Osteoblast (primary cell): ENCODE measurements around the gene NUAK2. TPM values are rescaled to one million over a fixed set of nuclear protein-coding genes. Genes with fewer than 3 reads are reported as not detected.
A peak's percentile ranks its signal among the peaks of the same experiment; 100 is the strongest.

Experiments used
- DNase-seq: peaks from one replicate; pipeline ENCODE4 v3.0.0; 2011; ENCODE audit warnings: low spot score, mixed read lengths; ENCODE audit not compliant: insufficient read length; ENCODE audit errors: missing footprints
- H2AFZ ChIP-seq: 2 replicates; pipeline ENCODE4 v1.6.0; 2011; ENCODE audit warnings: mild to moderate bottlenecking, low read length
- H3K27ac ChIP-seq: 2 replicates; pipeline ENCODE4 v1.5.1; 2011; ENCODE audit warnings: mild to moderate bottlenecking, low read depth, low read length, moderate library complexity
- H3K27me3 ChIP-seq: 2 replicates; pipeline ENCODE4 v1.6.0; 2012; ENCODE audit warnings: mild to moderate bottlenecking, control low read depth, inconsistent platforms, low read length, moderate library complexity; ENCODE audit not compliant: insufficient read depth
- H3K36me3 ChIP-seq: 2 replicates; pipeline ENCODE4 v1.5.1; 2011; ENCODE audit warnings: mild to moderate bottlenecking, low read length, control low read depth, moderate library complexity; ENCODE audit not compliant: insufficient read depth
- H3K4me1 ChIP-seq: 2 replicates; pipeline ENCODE4 v1.5.1; 2011; ENCODE audit warnings: mild to moderate bottlenecking, low read length, control low read depth, moderate library complexity; ENCODE audit not compliant: insufficient read depth
- H3K4me2 ChIP-seq: 2 replicates; pipeline ENCODE4 v1.6.0; 2011; ENCODE audit warnings: mild to moderate bottlenecking, low read length; ENCODE audit not compliant: insufficient read depth
- H3K4me3 ChIP-seq: fragments of 200-600 bp; sonication (generic); 3 replicates; pipeline ENCODE4 v1.5.1; 2012; ENCODE audit warnings: mild to moderate bottlenecking, low read length, inconsistent platforms; ENCODE audit not compliant: insufficient read depth
- H3K79me2 ChIP-seq: 2 replicates; pipeline ENCODE4 v1.6.0; 2012; ENCODE audit warnings: mild to moderate bottlenecking, low read length, control low read depth, inconsistent platforms; ENCODE audit not compliant: insufficient read depth
- H3K9me3 ChIP-seq: 2 replicates; pipeline ENCODE4 v1.5.1; 2011; ENCODE audit warnings: low read depth, low read length, control low read depth
- H4K20me1 ChIP-seq: 2 replicates; pipeline ENCODE4 v1.6.0; 2012; ENCODE audit warnings: mild to moderate bottlenecking, low read length, control low read depth; ENCODE audit not compliant: insufficient read depth
- CTCF ChIP-seq: IDR thresholded peaks from 2 replicates; pipeline ENCODE4 v1.5.1; 2011; ENCODE audit warnings: mild to moderate bottlenecking, low read depth, low read length, moderate library complexity; ENCODE audit errors: extremely low read depth
- total RNA-seq: library from RNA; depleted of rRNA; stranded (reverse); fragments of >200 nt; gene quantifications from 2 replicates; pipeline ENCODE4 v1.2.3, GENCODE V29; 2012

Gene NUAK2
- total RNA-seq, 1 donor, result 3.6 TPM

GRCh38 chr1:205268846-205269680 lies 52.5 kb downstream of the NUAK2 start:
- Histone ChIP-seq H3K4me3 (no peak overlapping the region), H3K27ac (no peak overlapping the region), H3K27me3 (no peaks in the 10 kb centered on the region), H3K4me1 (peaks cover 22% of the 10 kb centered on the region), H4K20me1 (no peaks in the 10 kb centered on the region), H3K36me3 (no peaks in the 10 kb centered on the region), H3K4me2 (no peak overlapping the region), H3K9me3 (no peaks in the 10 kb centered on the region), H2AFZ (no peak overlapping the region), H3K79me2 (no peaks in the 10 kb centered on the region)
- DNase-seq, result peak; percentile 62
- no peak for TF ChIP-seq CTCF

GRCh38 chr1:205267306-205267902 lies 54.1 kb downstream of the NUAK2 start:
- no peaks in the 10 kb centered on the region for H3K79me2 ChIP-seq
- H2AFZ ChIP-seq, result no peak overlapping the region
- TF ChIP-seq CTCF, result no peak
- H3K36me3 ChIP-seq, result no peaks in the 10 kb centered on the region
- H3K4me1 ChIP-seq, result peaks cover 25% of the 10 kb centered on the region
- H3K9me3 ChIP-seq, result no peaks in the 10 kb centered on the region
- no peak overlapping the region for H3K4me2 ChIP-seq
- H4K20me1 ChIP-seq, result no peaks in the 10 kb centered on the region
- no peaks in the 10 kb centered on the region for H3K27me3 ChIP-seq
- H3K27ac ChIP-seq, result no peak overlapping the region
- no peak overlapping the region for H3K4me3 ChIP-seq
- DNase-seq, result peak; percentile 81

DNA sequence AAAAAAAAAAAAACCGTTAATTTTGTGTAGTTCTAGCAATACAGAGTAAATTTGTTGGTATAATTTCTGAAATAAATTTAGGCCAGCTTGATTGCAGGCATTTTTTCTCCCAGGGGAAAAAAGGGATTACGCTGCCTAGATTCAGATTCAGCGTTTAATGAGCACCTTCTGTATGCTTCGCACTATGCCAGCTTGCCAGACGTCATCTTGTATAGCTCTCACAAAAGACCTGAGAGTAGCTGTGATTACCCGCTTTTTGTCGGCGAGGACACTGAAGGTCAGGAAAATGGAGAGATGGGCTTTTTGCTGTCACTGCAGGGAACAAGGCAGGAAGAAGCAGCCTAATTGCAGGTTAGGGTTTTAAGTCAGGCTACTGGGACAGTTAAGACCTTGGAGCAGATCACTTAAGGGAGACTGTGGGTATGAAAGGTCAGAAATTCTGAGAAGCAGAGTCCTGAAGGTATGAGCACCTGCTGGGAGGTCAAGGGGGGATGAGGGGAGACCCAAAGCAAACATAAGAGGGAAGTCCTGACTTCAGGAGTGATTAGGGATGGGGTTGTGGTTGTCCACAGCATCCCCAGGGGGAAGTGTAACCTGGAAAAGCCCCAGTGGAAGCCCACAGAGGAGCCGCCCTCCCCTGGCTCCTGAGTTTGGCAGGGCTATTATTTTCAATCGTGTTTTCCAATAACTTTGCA lies 54.8 kb downstream of the NUAK2 start:
- H3K27ac ChIP-seq, result no peak overlapping the region
- H4K20me1 ChIP-seq, result no peaks in the 10 kb centered on the region
- H3K4me2 ChIP-seq, result no peak overlapping the region
- H3K9me3 ChIP-seq, result no peaks in the 10 kb centered on the region
- TF ChIP-seq CTCF, result no peak
- DNase-seq, result peak; percentile 41
- no peak overlapping the region for H2AFZ ChIP-seq
- H3K79me2 ChIP-seq, result no peaks in the 10 kb centered on the region
- no peaks in the 10 kb centered on the region for H3K36me3 ChIP-seq
- no peaks in the 10 kb centered on the region for H3K27me3 ChIP-seq
- H3K4me3 ChIP-seq, result no peak overlapping the region
- peaks cover 31% of the 10 kb centered on the region for H3K4me1 ChIP-seq
